Panc1 (cell line): ENCODE results near the gene KIF18B. TPM values are rescaled to one million over a fixed set of nuclear protein-coding genes. Genes with fewer than 3 reads are reported as not detected.

Experiments
- ATAC-seq: fragments of 200-7000 bp; cut with Tn5 transposase; 2 replicates; pipeline ENCODE4 v1.9.1; 2020; ENCODE audit warnings: mild to moderate bottlenecking, moderate library complexity
- BruUV-seq: library from RNA; stranded (reverse); fragments of 400-500 nt; replicated peaks from 2 replicates; lab custom pipeline; 2021; lab: Mats Ljungman, UMichigan
- CTCF ChIA-PET: fragments of 300-600 bp; sonication (Branson Sonifier 250); formaldehyde crosslinking; loops from one replicate; lab custom pipeline; 2022; ENCODE audit warnings: antibody characterized with exemption; lab: Charles Lee
- POLR2A ChIA-PET: fragments of 300-600 bp; sonication (Branson Sonifier 250); formaldehyde crosslinking; loops from one replicate; lab custom pipeline; 2022; ENCODE audit warnings: antibody characterized with exemption; lab: Charles Lee
- DNase-seq: peaks from one replicate; pipeline ENCODE4 v3.0.0-alpha.2; 2010; ENCODE audit warnings: low read depth, low spot score
- H3K27ac ChIP-seq: 2 replicates; pipeline ENCODE4 v1.5.1; 2011; ENCODE audit warnings: mild to moderate bottlenecking, low read length, inconsistent platforms
- H3K27me3 ChIP-seq: fragments of 200-500 bp; sonication (Bioruptor generic); 2 replicates; pipeline ENCODE4 v1.6.0; 2014; ENCODE audit warnings: low read length, inconsistent platforms; ENCODE audit not compliant: control insufficient read depth, insufficient read depth
- H3K36me3 ChIP-seq: fragments of 200-500 bp; sonication (Bioruptor generic); 2 replicates; pipeline ENCODE4 v1.5.1; 2014; ENCODE audit warnings: inconsistent platforms, mild to moderate bottlenecking, low read length, moderate library complexity; ENCODE audit not compliant: control insufficient read depth, insufficient read depth
- H3K4me1 ChIP-seq: 2 replicates; pipeline ENCODE4 v1.5.1; 2011; ENCODE audit warnings: inconsistent platforms, mild to moderate bottlenecking, low read length, moderate library complexity; ENCODE audit not compliant: control insufficient read depth, insufficient read depth
- H3K4me3 ChIP-seq, 2 experiments: 2 replicates each; pipeline ENCODE4 v1.5.1; 2011 to 2012; ENCODE audit warnings: low read depth in 2 of 2, low read length in 2 of 2, mild to moderate bottlenecking in 2 of 2, inconsistent platforms in 1 of 2, moderate library complexity in 1 of 2
- H3K9me3 ChIP-seq: fragments of 200-500 bp; sonication (Bioruptor generic); 2 replicates; pipeline ENCODE4 v1.5.1; 2014; ENCODE audit warnings: low read depth, mild to moderate bottlenecking, inconsistent platforms, low read length, moderate library complexity; ENCODE audit not compliant: control insufficient read depth, insufficient read depth
- CTCF ChIP-seq: fragments of 450-650 bp; IDR thresholded peaks from 2 replicates; pipeline ENCODE4 v1.5.1; 2017; ENCODE audit warnings: mild to moderate bottlenecking
- POLR2AphosphoS5 ChIP-seq: IDR thresholded peaks from 2 replicates; pipeline ENCODE4 v1.6.1; 2012; ENCODE audit warnings: mild to moderate bottlenecking, low read depth, low read length, moderate library complexity
- REST ChIP-seq, 2 experiments: IDR thresholded peaks; 2 replicates each; pipeline ENCODE4 v1.6.1; 2011 to 2012; ENCODE audit warnings: low read depth in 2 of 2, control low read depth in 1 of 2, low read length in 1 of 2, mild to moderate bottlenecking in 1 of 2, moderate library complexity in 1 of 2; ENCODE audit not compliant: insufficient read depth in 1 of 2
- SIN3A ChIP-seq: IDR thresholded peaks from 2 replicates; pipeline ENCODE4 v1.6.1; 2012; ENCODE audit warnings: low read depth, mild to moderate bottlenecking, low read length, moderate library complexity, borderline replicate concordance; ENCODE audit not compliant: insufficient read depth
- TCF7L2 ChIP-seq: IDR thresholded peaks from 2 replicates; pipeline ENCODE4 v1.6.1; 2011; ENCODE audit warnings: mild to moderate bottlenecking, low read depth, low read length, inconsistent platforms
- in situ Hi-C: cut with HindIII; loops from 2 replicates; pipeline ENCODE4 v1.10.0; 2016; ENCODE audit warnings: low sequenced_read_pairs, low pct_unique_long_range_greater_than_20kb
- intact Hi-C: fragments of 100-400 bp; cut with micrococcal nuclease; formaldehyde crosslinking; loops from one replicate; pipeline ENCODE4 v1.10.0; 2022; ENCODE audit not compliant: unreplicated experiment
- total RNA-seq: library from RNA; stranded (reverse); gene quantifications from one replicate; pipeline ENCODE4 v1.2.1, GENCODE V29; 2021; ENCODE audit not compliant: unreplicated experiment

KIF18B gene
- total RNA-seq, 1 experiment from 2014 or later, result 31.3 TPM

GRCh38 chr17:44940768-44941167 is 6.8 kb downstream of the KIF18B start:
- ChIA-PET POLR2A (interaction anchor here (0.9 kb wide), 1 partner anchor 26 kb away, joined by 3 read pairs; no protein-coding TSS in a partner anchor), CTCF (no interaction called here)
- no TSS peak for BruUV-seq
- 0 out of 2 replicates have a peak, but pooled peaks have one; percentile 40 for ATAC-seq
- Histone ChIP-seq H3K36me3 (no peaks in the 10 kb centered on the region; the same call in 1 of the 2 replicates), H3K27ac (peak overlapping the region; percentile 44; the same call in 1 of the 2 replicates), H3K4me1 (peaks cover 10% of the 10 kb centered on the region), H3K9me3 (no peaks in the 10 kb centered on the region), H3K4me3 (no peak overlapping the region), H3K27me3 (no peaks in the 10 kb centered on the region)
- DNase-seq, result no peak
- in situ Hi-C loops (no loop called here), intact Hi-C loops (no loop called here)
- no peak for TF ChIP-seq TCF7L2
- TF ChIP-seq POLR2AphosphoS5, result no peak
- no peak for TF ChIP-seq SIN3A
- no peak for TF ChIP-seq REST (IDR thresholded peaks at IDR 0.05; ENCODE audit: insufficient read depth in 1 of 2, low read depth in 2 of 2, low read length in 1 of 2)
- TF ChIP-seq CTCF, result no peak

GRCh38 chr17:44940317-44940716 is 7.3 kb downstream of the KIF18B start:
- ChIA-PET CTCF (interaction anchor here (0.6 kb wide), 1 partner anchor 44 kb away, joined by 6 read pairs; no protein-coding TSS in a partner anchor), POLR2A (interaction anchor here (0.9 kb wide), 1 partner anchor 26 kb away, joined by 3 read pairs; no protein-coding TSS in a partner anchor)
- H3K27ac ChIP-seq, result peak overlapping the region; percentile 44; the same call in 1 of the 2 replicates
- DNase-seq (no peak), ATAC-seq (no peak)
- no peaks in the 10 kb centered on the region; the same call in 1 of the 2 replicates for H3K36me3 ChIP-seq
- H3K27me3 ChIP-seq, result no peaks in the 10 kb centered on the region
- BruUV-seq, result no TSS peak
- peaks cover 10% of the 10 kb centered on the region for H3K4me1 ChIP-seq
- H3K9me3 ChIP-seq, result no peaks in the 10 kb centered on the region
- no peak for TF ChIP-seq REST (IDR thresholded peaks at IDR 0.05; ENCODE audit: insufficient read depth in 1 of 2, low read depth in 2 of 2, low read length in 1 of 2)
- TF ChIP-seq CTCF, result no peak
- no peak for TF ChIP-seq POLR2AphosphoS5
- no peak for TF ChIP-seq SIN3A
- no peak for TF ChIP-seq TCF7L2
- in situ Hi-C loops (no loop called here), intact Hi-C loops (no loop called here)
- no peak overlapping the region for H3K4me3 ChIP-seq
